ENCODE results near the gene SLAMF7. TPM values are rescaled to one million over a fixed set of nuclear protein-coding genes. Genes with fewer than 3 reads are reported as not detected.

SLAMF7 gene
- total and polyA plus RNA-seq, 4 donors: 0.80 to 2.9 (median 1.1) TPM

- DNase-seq (ENCODE audit: low spot score): no peak
- Histone ChIP-seq H3K27me3 (ENCODE audit: control insufficient read depth in 4 of 4, insufficient read depth in 4 of 4, low read length in 3 of 4) (no peaks in the 10 kb centered on the region), H3K4me3 (ENCODE audit: low read depth in 1 of 3, low read length in 3 of 3) (no peak overlapping the region), H3K27ac (ENCODE audit: low read depth in 1 of 2, low read length in 2 of 2) (no peak overlapping the region), H3K9ac (ENCODE audit: low read depth in 1 of 2, low read length in 2 of 2) (no peak overlapping the region), H3K4me1 (ENCODE audit: control insufficient read depth in 4 of 4, insufficient read depth in 4 of 4, low read length in 3 of 4) (no peaks in the 10 kb centered on the region), H3K9me3 (ENCODE audit: control insufficient read depth in 4 of 4, low read length in 3 of 4) (no peaks in the 10 kb centered on the region), H3K36me3 (ENCODE audit: control insufficient read depth in 4 of 4, insufficient read depth in 3 of 4, low read depth in 1 of 4, low read length in 3 of 4) (no peaks in the 10 kb centered on the region)
- 80% methylated on average over 11 of the region's 11 CpGs for WGBS
- no peak for TF ChIP-seq REST (IDR thresholded peaks at IDR 0.05)
- no peak for TF ChIP-seq EGR1 (IDR thresholded peaks at IDR 0.05; ENCODE audit: low read depth in 2 of 2)
- no peak for TF ChIP-seq TAF1 (conservative IDR thresholded peaks at IDR 0.05)
- no peak for TF ChIP-seq SP1 (IDR thresholded peaks at IDR 0.05)
- TF ChIP-seq CTCF (IDR thresholded peaks at IDR 0.05; ENCODE audit: low read depth, low read length, missing input control): no peak
- no peak for TF ChIP-seq NR2F2 (IDR thresholded peaks at IDR 0.05)
- TF ChIP-seq RAD21 (IDR thresholded peaks at IDR 0.05): no peak
- TF ChIP-seq YY1 (IDR thresholded peaks at IDR 0.05): no peak
- TF ChIP-seq HNF4A (conservative IDR thresholded peaks at IDR 0.05): no peak
- no peak for TF ChIP-seq FOXA1 (IDR thresholded peaks at IDR 0.05)
- TF ChIP-seq GABPA (IDR thresholded peaks at IDR 0.05 in 1 of 2, conservative IDR thresholded peaks at IDR 0.05 in 1 of 2): no peak
- no peak for TF ChIP-seq MAX (IDR thresholded peaks at IDR 0.05)
- TF ChIP-seq JUND (IDR thresholded peaks at IDR 0.05): no peak
- TF ChIP-seq FOXA2 (IDR thresholded peaks at IDR 0.05): no peak
Observed at GRCh38 chr1:160724465-160725242, 14.4 kb upstream of the SLAMF7 start.

- Histone ChIP-seq H3K27ac (ENCODE audit: low read depth in 1 of 2, low read length in 2 of 2) (no peak overlapping the region), H3K9ac (ENCODE audit: low read depth in 1 of 2, low read length in 2 of 2) (no peak overlapping the region), H3K27me3 (ENCODE audit: control insufficient read depth in 4 of 4, insufficient read depth in 4 of 4, low read length in 3 of 4) (no peaks in the 10 kb centered on the region), H3K4me3 (ENCODE audit: low read depth in 1 of 3, low read length in 3 of 3) (no peak overlapping the region), H3K9me3 (ENCODE audit: control insufficient read depth in 4 of 4, low read length in 3 of 4) (no peaks in the 10 kb centered on the region), H3K36me3 (ENCODE audit: control insufficient read depth in 4 of 4, insufficient read depth in 3 of 4, low read depth in 1 of 4, low read length in 3 of 4) (no peaks in the 10 kb centered on the region), H3K4me1 (ENCODE audit: control insufficient read depth in 4 of 4, insufficient read depth in 4 of 4, low read length in 3 of 4) (no peaks in the 10 kb centered on the region)
- no peak for DNase-seq (ENCODE audit: low spot score)
- 55% methylated on average over 3 of the region's 3 CpGs for WGBS
- TF ChIP-seq ZBTB33 (IDR thresholded peaks at IDR 0.05) (no peak), JUND (IDR thresholded peaks at IDR 0.05) (no peak), FOXA1 (IDR thresholded peaks at IDR 0.05) (no peak), MAX (IDR thresholded peaks at IDR 0.05) (no peak), HNF4A (conservative IDR thresholded peaks at IDR 0.05) (no peak), EGR1 (IDR thresholded peaks at IDR 0.05; ENCODE audit: low read depth in 2 of 2) (no peak), GABPA (IDR thresholded peaks at IDR 0.05 in 1 of 2, conservative IDR thresholded peaks at IDR 0.05 in 1 of 2) (no peak), SP1 (IDR thresholded peaks at IDR 0.05) (no peak), RAD21 (IDR thresholded peaks at IDR 0.05) (no peak), REST (IDR thresholded peaks at IDR 0.05) (no peak), CTCF (IDR thresholded peaks at IDR 0.05; ENCODE audit: low read depth, low read length, missing input control) (no peak)
Observed at GRCh38 chr1:160726114-160726497, 12.9 kb upstream of the SLAMF7 start.

All from liver (tissue), 9 donors.